ENCODE measurements around the gene CBLN1.

Gene CBLN1

DNA sequence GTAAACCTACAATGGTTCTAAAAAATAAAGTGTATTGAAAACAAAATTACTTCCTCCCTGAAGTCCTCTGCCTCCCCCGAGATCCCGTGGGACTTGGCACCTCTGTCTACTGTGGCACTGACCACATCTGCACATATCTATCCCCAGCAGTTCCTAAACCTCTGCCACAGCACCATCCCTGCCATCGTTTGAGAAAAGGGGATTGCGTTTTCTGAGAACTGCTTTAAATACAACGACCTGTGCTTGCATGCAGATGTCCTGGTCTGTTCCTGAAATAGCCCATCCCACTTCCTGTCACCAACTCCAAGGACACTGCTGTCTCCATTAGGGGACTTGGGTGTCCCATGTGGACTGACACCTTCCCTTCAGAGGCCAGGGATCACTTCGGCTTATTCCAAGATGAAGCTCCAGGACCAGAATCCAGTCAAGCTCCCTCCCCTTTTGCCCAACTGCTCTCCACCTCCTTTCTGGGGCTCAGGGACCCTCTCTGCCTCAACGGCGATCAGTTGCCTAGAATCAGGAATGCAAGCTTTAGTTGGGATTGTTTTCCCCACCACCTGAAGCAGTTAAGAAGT, 20.6 kb downstream of the CBLN1 start:
- Histone ChIP-seq H3K4me1 (ENCODE audit: low read length) (no peaks in the 10 kb centered on the region), H3K27ac (ENCODE audit: low read length) (no peak overlapping the region), H3K36me3 (replicated peaks; ENCODE audit: low read depth, low read length) (no peaks in the 10 kb centered on the region), H2AFZ (ENCODE audit: low read depth, low read length) (no peak overlapping the region), H3K79me2 (ENCODE audit: low read length) (no peaks in the 10 kb centered on the region), H3K9me3 (ENCODE audit: insufficient read depth, low read length) (no peaks in the 10 kb centered on the region), H4K20me1 (ENCODE audit: insufficient read depth, low read length) (no peaks in the 10 kb centered on the region), H3K27me3 (ENCODE audit: low read depth, low read length) (no peaks in the 10 kb centered on the region), H3K9ac (ENCODE audit: low read length) (no peak overlapping the region), H3K4me3 (ENCODE audit: low read length) (no peak overlapping the region), H3K4me2 (ENCODE audit: low read length) (no peak overlapping the region)
- TF ChIP-seq, protein P1, sequence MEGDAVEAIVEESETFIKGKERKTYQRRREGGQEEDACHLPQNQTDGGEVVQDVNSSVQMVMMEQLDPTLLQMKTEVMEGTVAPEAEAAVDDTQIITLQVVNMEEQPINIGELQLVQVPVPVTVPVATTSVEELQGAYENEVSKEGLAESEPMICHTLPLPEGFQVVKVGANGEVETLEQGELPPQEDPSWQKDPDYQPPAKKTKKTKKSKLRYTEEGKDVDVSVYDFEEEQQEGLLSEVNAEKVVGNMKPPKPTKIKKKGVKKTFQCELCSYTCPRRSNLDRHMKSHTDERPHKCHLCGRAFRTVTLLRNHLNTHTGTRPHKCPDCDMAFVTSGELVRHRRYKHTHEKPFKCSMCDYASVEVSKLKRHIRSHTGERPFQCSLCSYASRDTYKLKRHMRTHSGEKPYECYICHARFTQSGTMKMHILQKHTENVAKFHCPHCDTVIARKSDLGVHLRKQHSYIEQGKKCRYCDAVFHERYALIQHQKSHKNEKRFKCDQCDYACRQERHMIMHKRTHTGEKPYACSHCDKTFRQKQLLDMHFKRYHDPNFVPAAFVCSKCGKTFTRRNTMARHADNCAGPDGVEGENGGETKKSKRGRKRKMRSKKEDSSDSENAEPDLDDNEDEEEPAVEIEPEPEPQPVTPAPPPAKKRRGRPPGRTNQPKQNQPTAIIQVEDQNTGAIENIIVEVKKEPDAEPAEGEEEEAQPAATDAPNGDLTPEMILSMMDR (IDR thresholded peaks at IDR 0.05; ENCODE audit: low read depth, low read length), result no peak
- TF ChIP-seq EZH2phosphoT487 (IDR thresholded peaks at IDR 0.05; ENCODE audit: low read depth), result no peak

- Histone ChIP-seq H3K4me1 (ENCODE audit: low read length) (no peaks in the 10 kb centered on the region), H3K9me3 (ENCODE audit: insufficient read depth, low read length) (no peaks in the 10 kb centered on the region), H3K4me2 (ENCODE audit: low read length) (no peak overlapping the region), H3K9ac (ENCODE audit: low read length) (no peak overlapping the region), H4K20me1 (ENCODE audit: insufficient read depth, low read length) (no peaks in the 10 kb centered on the region), H3K79me2 (ENCODE audit: low read length) (no peaks in the 10 kb centered on the region), H3K27me3 (ENCODE audit: low read depth, low read length) (no peaks in the 10 kb centered on the region), H2AFZ (ENCODE audit: low read depth, low read length) (no peak overlapping the region), H3K4me3 (ENCODE audit: low read length) (no peak overlapping the region), H3K27ac (ENCODE audit: low read length) (no peak overlapping the region), H3K36me3 (replicated peaks; ENCODE audit: low read depth, low read length) (no peaks in the 10 kb centered on the region)
- TF ChIP-seq EZH2phosphoT487 (IDR thresholded peaks at IDR 0.05; ENCODE audit: low read depth), result no peak
- TF ChIP-seq, protein P1 (IDR thresholded peaks at IDR 0.05; ENCODE audit: low read depth, low read length), result no peak
These were observed 21.4 kb downstream of the CBLN1 start for GRCh38 chr16:49260253-49260652.

GRCh38 chr16:49259330-49259729, 22.3 kb downstream of the CBLN1 start:
- Histone ChIP-seq H3K4me3 (ENCODE audit: low read length) (no peak overlapping the region), H3K36me3 (replicated peaks; ENCODE audit: low read depth, low read length) (no peaks in the 10 kb centered on the region), H3K9me3 (ENCODE audit: insufficient read depth, low read length) (no peaks in the 10 kb centered on the region), H3K9ac (ENCODE audit: low read length) (no peak overlapping the region), H3K27ac (ENCODE audit: low read length) (no peak overlapping the region), H3K4me2 (ENCODE audit: low read length) (no peak overlapping the region), H2AFZ (ENCODE audit: low read depth, low read length) (no peak overlapping the region), H4K20me1 (ENCODE audit: insufficient read depth, low read length) (no peaks in the 10 kb centered on the region), H3K79me2 (ENCODE audit: low read length) (no peaks in the 10 kb centered on the region), H3K4me1 (ENCODE audit: low read length) (no peaks in the 10 kb centered on the region), H3K27me3 (ENCODE audit: low read depth, low read length) (no peaks in the 10 kb centered on the region)
- TF ChIP-seq, protein P1 (IDR thresholded peaks at IDR 0.05; ENCODE audit: low read depth, low read length), result no peak

GRCh38 chr16:49250689-49251088, 30.9 kb downstream of the CBLN1 start:
- no peak overlapping the region for H3K4me3 ChIP-seq (ENCODE audit: low read length)
- no peaks in the 10 kb centered on the region for H3K79me2 ChIP-seq (ENCODE audit: low read length)
- H4K20me1 ChIP-seq (ENCODE audit: insufficient read depth, low read length), result no peaks in the 10 kb centered on the region
- TF ChIP-seq EZH2phosphoT487 (IDR thresholded peaks at IDR 0.05; ENCODE audit: low read depth), result no peak
- TF ChIP-seq, protein P1 (IDR thresholded peaks at IDR 0.05; ENCODE audit: low read depth, low read length), result no peak
- H3K27me3 ChIP-seq (ENCODE audit: low read depth, low read length), result peaks cover 16% of the 10 kb centered on the region
- H3K9me3 ChIP-seq (ENCODE audit: insufficient read depth, low read length), result no peaks in the 10 kb centered on the region
- no peaks in the 10 kb centered on the region for H3K4me1 ChIP-seq (ENCODE audit: low read length)
- no peak overlapping the region for H3K9ac ChIP-seq (ENCODE audit: low read length)
- no peaks in the 10 kb centered on the region for H3K36me3 ChIP-seq (replicated peaks; ENCODE audit: low read depth, low read length)
- no peak overlapping the region for H3K27ac ChIP-seq (ENCODE audit: low read length)
- H3K4me2 ChIP-seq (ENCODE audit: low read length), result no peak overlapping the region
- no peak overlapping the region for H2AFZ ChIP-seq (ENCODE audit: low read depth, low read length)
